Brain microvascular endothelial cell (primary cell): Measurements from ENCODE around the gene PRKG1.

Experiments
- DNase-seq: peaks from one replicate; pipeline ENCODE4 v3.0.0-alpha.2; 2020
- H3K27ac ChIP-seq: fragments of 250-450 bp; sonication (Bioruptor Pico); 2 replicates; pipeline ENCODE4 v1.5.1; 2020; ENCODE audit warnings: mild to moderate bottlenecking, moderate library complexity
- H3K27me3 ChIP-seq: fragments of 250-450 bp; sonication (Bioruptor Pico); replicated peaks from 2 replicates; pipeline ENCODE4 v1.5.1; 2020; ENCODE audit warnings: mild to moderate bottlenecking
- H3K36me3 ChIP-seq: fragments of 250-450 bp; sonication (Bioruptor Pico); replicated peaks from 2 replicates; pipeline ENCODE4 v1.5.1; 2020; ENCODE audit warnings: mild to moderate bottlenecking
- H3K4me3 ChIP-seq: 2 replicates; pipeline ENCODE4 v1.5.1; 2011; ENCODE audit warnings: low read depth, mild to moderate bottlenecking, control low read depth, low read length, moderate library complexity
- in situ Hi-C: cut with HindIII; loops from 2 replicates; pipeline ENCODE4 v1.10.0; 2017; ENCODE audit warnings: low sequenced_read_pairs, low pct_ligation_motif_present
- TF ChIP-seq, protein P1 (sequence below): IDR thresholded peaks from 2 replicates; pipeline ENCODE4 v1.5.1; 2011; ENCODE audit warnings: low read depth, mild to moderate bottlenecking, moderate library complexity, low read length, control low read depth, inconsistent platforms; ENCODE audit errors: missing control alignments

Gene PRKG1

GRCh38 chr10:51698473-51699063 lies 624.3 kb downstream of the PRKG1 start:
- DNase-seq, result no peak
- in situ Hi-C loops, result no loop called here
- H3K27me3 ChIP-seq, result no peaks in the 10 kb centered on the region
- peak overlapping the region; percentile 67 for H3K4me3 ChIP-seq
- no peaks in the 10 kb centered on the region for H3K36me3 ChIP-seq
- TF ChIP-seq, protein P1, sequence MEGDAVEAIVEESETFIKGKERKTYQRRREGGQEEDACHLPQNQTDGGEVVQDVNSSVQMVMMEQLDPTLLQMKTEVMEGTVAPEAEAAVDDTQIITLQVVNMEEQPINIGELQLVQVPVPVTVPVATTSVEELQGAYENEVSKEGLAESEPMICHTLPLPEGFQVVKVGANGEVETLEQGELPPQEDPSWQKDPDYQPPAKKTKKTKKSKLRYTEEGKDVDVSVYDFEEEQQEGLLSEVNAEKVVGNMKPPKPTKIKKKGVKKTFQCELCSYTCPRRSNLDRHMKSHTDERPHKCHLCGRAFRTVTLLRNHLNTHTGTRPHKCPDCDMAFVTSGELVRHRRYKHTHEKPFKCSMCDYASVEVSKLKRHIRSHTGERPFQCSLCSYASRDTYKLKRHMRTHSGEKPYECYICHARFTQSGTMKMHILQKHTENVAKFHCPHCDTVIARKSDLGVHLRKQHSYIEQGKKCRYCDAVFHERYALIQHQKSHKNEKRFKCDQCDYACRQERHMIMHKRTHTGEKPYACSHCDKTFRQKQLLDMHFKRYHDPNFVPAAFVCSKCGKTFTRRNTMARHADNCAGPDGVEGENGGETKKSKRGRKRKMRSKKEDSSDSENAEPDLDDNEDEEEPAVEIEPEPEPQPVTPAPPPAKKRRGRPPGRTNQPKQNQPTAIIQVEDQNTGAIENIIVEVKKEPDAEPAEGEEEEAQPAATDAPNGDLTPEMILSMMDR, result no peak
- H3K27ac ChIP-seq, result peak overlapping the region; percentile 99

- Histone ChIP-seq H3K27ac (peak overlapping the region; percentile 99), H3K4me3 (peak overlapping the region; percentile 67), H3K27me3 (no peaks in the 10 kb centered on the region), H3K36me3 (no peaks in the 10 kb centered on the region)
- TF ChIP-seq, protein P1, result no peak
- DNase-seq, result no peak
- in situ Hi-C loops, result no loop called here
Observed at GRCh38 chr10:51699145-51699474, 624.8 kb downstream of the PRKG1 start.

GRCh38 chr10:51699475-51700227 lies 625.4 kb downstream of the PRKG1 start, which contains the start of gene CSTF2T:
TSS of gene CSTF2T (minus strand) at chr10:51699595. CDS start at chr10:51699549, 46 bp downstream.
- peak; percentile 87 for DNase-seq
- Histone ChIP-seq H3K36me3 (no peaks in the 10 kb centered on the region), H3K27me3 (no peaks in the 10 kb centered on the region), H3K4me3 (peak within 1 kb of the TSS; percentile 67), H3K27ac (peak within 1 kb of the TSS; percentile 99)
- TF ChIP-seq, protein P1, result no peak
- in situ Hi-C loops, result no loop called here

DNA sequence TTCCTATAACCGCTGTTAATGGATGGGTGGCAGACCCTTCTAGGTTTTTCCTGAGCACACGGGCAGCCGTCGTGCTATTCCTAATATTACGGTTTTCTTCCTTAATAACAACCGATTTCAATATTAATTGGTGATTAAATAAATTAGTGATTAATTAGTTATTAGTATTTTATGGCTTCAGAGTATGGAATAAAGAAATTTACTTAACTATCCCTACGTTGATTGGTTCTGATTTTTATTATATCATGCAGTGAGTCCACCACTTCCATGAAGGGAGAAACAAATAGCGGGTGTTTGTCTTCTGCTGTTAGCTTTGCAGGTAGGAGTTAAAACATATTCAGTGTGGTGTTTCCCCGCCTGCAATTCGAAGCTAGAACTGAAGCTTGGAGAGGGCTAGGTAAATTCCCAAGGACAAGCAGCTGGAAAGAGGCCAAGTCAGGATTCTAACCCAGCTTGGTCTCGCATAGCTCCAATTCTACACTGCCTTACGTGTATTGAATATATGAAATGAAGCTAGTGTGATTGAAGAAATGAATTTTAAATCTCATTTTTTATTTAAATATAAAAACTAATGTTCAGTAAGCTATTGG lies 626.0 kb downstream of the PRKG1 start:
- Histone ChIP-seq H3K27me3 (no peaks in the 10 kb centered on the region), H3K36me3 (no peaks in the 10 kb centered on the region), H3K27ac (peak overlapping the region; percentile 99), H3K4me3 (peak overlapping the region; percentile 67)
- in situ Hi-C loops, result no loop called here
- TF ChIP-seq, protein P1, result no peak
- peak; percentile 68 for DNase-seq

- DNase-seq, result no peak
- in situ Hi-C loops, result no loop called here
- TF ChIP-seq, protein P1, result no peak
- H3K27me3 ChIP-seq, result no peaks in the 10 kb centered on the region
- no peak overlapping the region for H3K27ac ChIP-seq
- no peak overlapping the region for H3K4me3 ChIP-seq
- H3K36me3 ChIP-seq, result no peaks in the 10 kb centered on the region
Observed at GRCh38 chr10:51705774-51706173, 631.5 kb downstream of the PRKG1 start.
